ENCODE data around the gene MPC2.

DNA sequence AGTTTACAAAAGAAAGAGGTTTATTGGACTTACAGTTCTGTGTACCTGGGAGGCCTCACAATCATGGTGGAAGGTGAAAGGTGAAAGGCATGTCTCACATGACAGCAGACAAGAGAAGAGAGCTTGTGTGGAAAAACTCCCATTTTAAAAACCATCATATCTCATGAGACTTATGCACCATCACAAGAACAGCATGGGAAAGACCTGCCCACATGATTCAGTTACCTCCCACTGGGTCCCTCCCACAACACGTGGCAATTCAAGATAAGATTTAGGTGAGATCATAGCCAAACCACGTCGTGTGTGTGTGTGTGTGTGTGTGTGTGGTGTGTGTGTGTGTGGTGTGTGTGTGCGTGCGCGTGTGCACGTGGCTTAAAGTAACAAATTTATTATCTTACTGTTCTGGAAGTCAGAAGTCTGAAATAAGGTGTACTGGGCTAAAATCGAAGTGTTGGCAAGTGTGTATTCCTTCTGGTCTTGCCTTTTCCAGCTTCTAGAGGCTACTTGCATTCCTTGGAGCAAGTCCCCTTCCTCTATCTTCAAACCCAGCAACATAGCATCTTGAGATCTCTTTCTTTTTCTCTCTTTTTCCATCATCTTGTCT is 48.1 kb upstream of the MPC2 start:
- TF ChIP-seq, protein P1, sequence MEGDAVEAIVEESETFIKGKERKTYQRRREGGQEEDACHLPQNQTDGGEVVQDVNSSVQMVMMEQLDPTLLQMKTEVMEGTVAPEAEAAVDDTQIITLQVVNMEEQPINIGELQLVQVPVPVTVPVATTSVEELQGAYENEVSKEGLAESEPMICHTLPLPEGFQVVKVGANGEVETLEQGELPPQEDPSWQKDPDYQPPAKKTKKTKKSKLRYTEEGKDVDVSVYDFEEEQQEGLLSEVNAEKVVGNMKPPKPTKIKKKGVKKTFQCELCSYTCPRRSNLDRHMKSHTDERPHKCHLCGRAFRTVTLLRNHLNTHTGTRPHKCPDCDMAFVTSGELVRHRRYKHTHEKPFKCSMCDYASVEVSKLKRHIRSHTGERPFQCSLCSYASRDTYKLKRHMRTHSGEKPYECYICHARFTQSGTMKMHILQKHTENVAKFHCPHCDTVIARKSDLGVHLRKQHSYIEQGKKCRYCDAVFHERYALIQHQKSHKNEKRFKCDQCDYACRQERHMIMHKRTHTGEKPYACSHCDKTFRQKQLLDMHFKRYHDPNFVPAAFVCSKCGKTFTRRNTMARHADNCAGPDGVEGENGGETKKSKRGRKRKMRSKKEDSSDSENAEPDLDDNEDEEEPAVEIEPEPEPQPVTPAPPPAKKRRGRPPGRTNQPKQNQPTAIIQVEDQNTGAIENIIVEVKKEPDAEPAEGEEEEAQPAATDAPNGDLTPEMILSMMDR (IDR thresholded peaks at IDR 0.05) = no peak
- no peak for TF ChIP-seq POLR2AphosphoS5 (IDR thresholded peaks at IDR 0.05)
- no peak for TF ChIP-seq POLR2A (IDR thresholded peaks at IDR 0.05)
- no peak for TF ChIP-seq EP300 (IDR thresholded peaks at IDR 0.05)
